SK-N-SH treated with all-trans-retinoic acid at 6 μM for 48 hours (cell line): ENCODE results near the gene RAB2B.

Source experiments
- PPARA ChIP-seq: fragments of 250-450 bp; sonication (Bioruptor Pico); IDR thresholded peaks from 2 replicates; pipeline ENCODE4 v1.5.0; 2020; ENCODE audit warnings: mild to moderate bottlenecking, borderline replicate concordance
- TF ChIP-seq, protein P1 (sequence below): fragments of 250-450 bp; sonication (Bioruptor Pico); IDR thresholded peaks from 2 replicates; pipeline ENCODE4 v1.8.0; 2021; ENCODE audit warnings: low read depth, mild to moderate bottlenecking, moderate library complexity, borderline replicate concordance
- TF ChIP-seq, protein P2 (sequence below): fragments of 250-450 bp; sonication (Bioruptor Pico); IDR thresholded peaks from 2 replicates; pipeline ENCODE4 v1.5.0; 2020; ENCODE audit warnings: mild to moderate bottlenecking, moderate library complexity

GRCh38 chr14:21518725-21519124 lies 42.0 kb upstream of the RAB2B start:
- TF ChIP-seq, protein P1, sequence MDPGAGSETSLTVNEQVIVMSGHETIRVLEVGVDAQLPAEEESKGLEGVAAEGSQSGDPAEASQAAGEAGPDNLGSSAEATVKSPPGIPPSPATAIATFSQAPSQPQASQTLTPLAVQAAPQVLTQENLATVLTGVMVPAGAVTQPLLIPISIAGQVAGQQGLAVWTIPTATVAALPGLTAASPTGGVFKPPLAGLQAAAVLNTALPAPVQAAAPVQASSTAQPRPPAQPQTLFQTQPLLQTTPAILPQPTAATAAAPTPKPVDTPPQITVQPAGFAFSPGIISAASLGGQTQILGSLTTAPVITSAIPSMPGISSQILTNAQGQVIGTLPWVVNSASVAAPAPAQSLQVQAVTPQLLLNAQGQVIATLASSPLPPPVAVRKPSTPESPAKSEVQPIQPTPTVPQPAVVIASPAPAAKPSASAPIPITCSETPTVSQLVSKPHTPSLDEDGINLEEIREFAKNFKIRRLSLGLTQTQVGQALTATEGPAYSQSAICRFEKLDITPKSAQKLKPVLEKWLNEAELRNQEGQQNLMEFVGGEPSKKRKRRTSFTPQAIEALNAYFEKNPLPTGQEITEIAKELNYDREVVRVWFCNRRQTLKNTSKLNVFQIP (CRISPR knock-in tag): no peak
- TF ChIP-seq PPARA (CRISPR knock-in tag): no peak
- TF ChIP-seq, protein P2, sequence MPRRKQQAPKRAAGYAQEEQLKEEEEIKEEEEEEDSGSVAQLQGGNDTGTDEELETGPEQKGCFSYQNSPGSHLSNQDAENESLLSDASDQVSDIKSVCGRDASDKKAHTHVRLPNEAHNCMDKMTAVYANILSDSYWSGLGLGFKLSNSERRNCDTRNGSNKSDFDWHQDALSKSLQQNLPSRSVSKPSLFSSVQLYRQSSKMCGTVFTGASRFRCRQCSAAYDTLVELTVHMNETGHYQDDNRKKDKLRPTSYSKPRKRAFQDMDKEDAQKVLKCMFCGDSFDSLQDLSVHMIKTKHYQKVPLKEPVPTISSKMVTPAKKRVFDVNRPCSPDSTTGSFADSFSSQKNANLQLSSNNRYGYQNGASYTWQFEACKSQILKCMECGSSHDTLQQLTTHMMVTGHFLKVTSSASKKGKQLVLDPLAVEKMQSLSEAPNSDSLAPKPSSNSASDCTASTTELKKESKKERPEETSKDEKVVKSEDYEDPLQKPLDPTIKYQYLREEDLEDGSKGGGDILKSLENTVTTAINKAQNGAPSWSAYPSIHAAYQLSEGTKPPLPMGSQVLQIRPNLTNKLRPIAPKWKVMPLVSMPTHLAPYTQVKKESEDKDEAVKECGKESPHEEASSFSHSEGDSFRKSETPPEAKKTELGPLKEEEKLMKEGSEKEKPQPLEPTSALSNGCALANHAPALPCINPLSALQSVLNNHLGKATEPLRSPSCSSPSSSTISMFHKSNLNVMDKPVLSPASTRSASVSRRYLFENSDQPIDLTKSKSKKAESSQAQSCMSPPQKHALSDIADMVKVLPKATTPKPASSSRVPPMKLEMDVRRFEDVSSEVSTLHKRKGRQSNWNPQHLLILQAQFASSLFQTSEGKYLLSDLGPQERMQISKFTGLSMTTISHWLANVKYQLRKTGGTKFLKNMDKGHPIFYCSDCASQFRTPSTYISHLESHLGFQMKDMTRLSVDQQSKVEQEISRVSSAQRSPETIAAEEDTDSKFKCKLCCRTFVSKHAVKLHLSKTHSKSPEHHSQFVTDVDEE (CRISPR knock-in tag): no peak
